ENCODE measurements around the gene ETV2.
"Not testable (repeated sequence)": the region's sequence is repeated elsewhere in the genome, so short reads cannot be mapped to it uniquely, and the experiment has no call there.

The ETV2 gene

GRCh38 chr19:35661995-35662340 lies 20.4 kb downstream of the ETV2 start:
- no peak for DNase-seq

GRCh38 chr19:35663981-35664380 lies 22.4 kb downstream of the ETV2 start:
- no peak for DNase-seq

GRCh38 chr19:35665157-35665556 lies 23.6 kb downstream of the ETV2 start:
- DNase-seq = no peak

- DNase-seq = no peak
Observed at GRCh38 chr19:35665604-35666003, 24.1 kb downstream of the ETV2 start.

GRCh38 chr19:35666251-35666913 lies 24.8 kb downstream of the ETV2 start, which contains the start of gene UPK1A:
Gene UPK1A, plus strand, starts transcription at chr19:35666517. Its CDS starts 296 bp downstream, at chr19:35666813.
- no peak for DNase-seq

GRCh38 chr19:35669566-35669965 lies 28.0 kb downstream of the ETV2 start:
- DNase-seq = no peak

- DNase-seq = no peak
Observed at GRCh38 chr19:35669974-35670373, 28.4 kb downstream of the ETV2 start.

GRCh38 chr19:35670686-35671085 lies 29.1 kb downstream of the ETV2 start:
- DNase-seq = no peak

GRCh38 chr19:35671818-35672217 lies 30.3 kb downstream of the ETV2 start:
- DNase-seq = no peak

- no peak for DNase-seq
Observed at GRCh38 chr19:35673121-35673804, 31.7 kb downstream of the ETV2 start.

- no peak for DNase-seq
Observed at GRCh38 chr19:35675589-35676140, 34.1 kb downstream of the ETV2 start.

GRCh38 chr19:35689836-35690235 lies 48.3 kb downstream of the ETV2 start:
- DNase-seq = no peak

GRCh38 chr19:35691106-35691505 lies 49.6 kb downstream of the ETV2 start:
- DNase-seq = not testable (repeated sequence)

GRCh38 chr19:35692010-35692409 lies 50.5 kb downstream of the ETV2 start:
- DNase-seq = no peak

- no peak for DNase-seq
Observed at GRCh38 chr19:35693422-35693821, 51.9 kb downstream of the ETV2 start.

- peak; percentile 59 for DNase-seq
Observed at GRCh38 chr19:35693835-35694599, 52.5 kb downstream of the ETV2 start.
